SK-N-SH (cell line): Measurements from ENCODE around the gene PNCK. TPM values are rescaled to one million over a fixed set of nuclear protein-coding genes. Genes with fewer than 3 reads are reported as not detected.

Source experiments
- CTCF ChIA-PET: fragments of 300-600, 350-600 bp; formaldehyde crosslinking; extraction: SDS; loops from one replicate; lab custom pipeline; 2021; lab: Yijun Ruan, JAX
- POLR2A ChIA-PET: fragments of 350-600 bp; sonication (Branson Sonifier 250); formaldehyde crosslinking; extraction: SDS; loops from one replicate; lab custom pipeline; 2020; ENCODE audit warnings: antibody characterized with exemption, inconsistent platforms; lab: Yijun Ruan, JAX
- DNase-seq: peaks from one replicate; pipeline ENCODE4 v3.0.0; 2012
- H2AFZ ChIP-seq: fragments of 200-600 bp; sonication (generic); 2 replicates; pipeline ENCODE4 v1.8.1; 2016; ENCODE audit warnings: antibody characterized with exemption, mild to moderate bottlenecking, low read depth
- H3F3A ChIP-seq: fragments of 200-600 bp; sonication (generic); replicated peaks from 2 replicates; pipeline ENCODE3; 2016; ENCODE audit warnings: antibody characterized with exemption, mild to moderate bottlenecking; ENCODE audit not compliant: insufficient read depth
- H3K27ac ChIP-seq, 2 experiments: fragments of 200-500 bp in 1 of 2; fragments of 200-600 bp in 1 of 2; sonication (Bioruptor generic) in 1 of 2; sonication (generic), shearing (Covaris generic) in 1 of 2; 2 replicates each; pipeline versions ENCODE4 v1.5.1 to v1.6.1; 2014 to 2016; ENCODE audit warnings: low read depth in 2 of 2, inconsistent platforms in 1 of 2, low read length in 1 of 2, mild to moderate bottlenecking in 1 of 2, mixed read lengths in 1 of 2
- H3K27me3 ChIP-seq: fragments of 200-600 bp; sonication (generic), shearing (Covaris generic); 2 replicates; pipeline ENCODE4 v1.6.1; 2016; ENCODE audit warnings: mixed run types; ENCODE audit not compliant: insufficient read depth
- H3K36me3 ChIP-seq, 2 experiments: fragments of 200-500 bp in 1 of 2; fragments of 200-600 bp in 1 of 2; sonication (Bioruptor generic) in 1 of 2; sonication (generic) in 1 of 2; replicated peaks in 1 of 2; 2 replicates each; pipeline versions ENCODE3 to v1.5.1; 2014 to 2016; ENCODE audit warnings: low read length in 1 of 2, mild to moderate bottlenecking in 1 of 2; ENCODE audit not compliant: insufficient read depth in 2 of 2, control insufficient read depth in 1 of 2
- H3K4me1 ChIP-seq, 2 experiments: fragments of 200-500 bp in 1 of 2; fragments of 200-600 bp in 1 of 2; sonication (Bioruptor generic) in 1 of 2; sonication (generic), shearing (Covaris generic) in 1 of 2; 2 replicates each; pipeline versions ENCODE4 v1.5.1 to v1.6.1; 2014 to 2016; ENCODE audit warnings: low read depth in 1 of 2, low read length in 1 of 2, mixed run types in 1 of 2; ENCODE audit not compliant: insufficient read depth in 2 of 2, control insufficient read depth in 1 of 2
- H3K4me2 ChIP-seq: fragments of 200-600 bp; sonication (generic), shearing (Covaris generic); 2 replicates; pipeline ENCODE4 v1.6.1; 2017; ENCODE audit warnings: mixed run types
- H3K4me3 ChIP-seq, 2 experiments: fragments of 200-500 bp in 1 of 2; fragments of 200-600 bp in 1 of 2; sonication (Bioruptor generic) in 1 of 2; sonication (generic), shearing (Covaris generic) in 1 of 2; 2 replicates each; pipeline versions ENCODE4 v1.5.1 to v1.8.1; 2014 to 2016; ENCODE audit warnings: low read depth in 2 of 2, inconsistent platforms in 1 of 2, low read length in 1 of 2, mild to moderate bottlenecking in 1 of 2, mixed read lengths in 1 of 2, moderate library complexity in 1 of 2
- H3K79me2 ChIP-seq: fragments of 200-600 bp; sonication (generic); 2 replicates; pipeline ENCODE4 v1.8.1; 2017; ENCODE audit warnings: mild to moderate bottlenecking; ENCODE audit not compliant: insufficient read depth
- H3K9ac ChIP-seq: fragments of 200-600 bp; sonication (generic); 2 replicates; pipeline ENCODE4 v1.6.1; 2017; ENCODE audit warnings: mixed run types
- H3K9me2 ChIP-seq: fragments of 200-600 bp; sonication (generic); 2 replicates; pipeline ENCODE4 v1.6.1; 2017; ENCODE audit warnings: mixed run types
- H3K9me3 ChIP-seq: fragments of 200-600 bp; sonication (generic); 2 replicates; pipeline ENCODE4 v1.6.1; 2017; ENCODE audit warnings: mixed run types, mild to moderate bottlenecking, moderate library complexity
- H4K20me1 ChIP-seq: fragments of 200-600 bp; sonication (generic); 2 replicates; pipeline ENCODE4 v1.6.1; 2017; ENCODE audit warnings: mild to moderate bottlenecking, mixed run types; ENCODE audit not compliant: insufficient read depth
- FOSL2 ChIP-seq: IDR thresholded peaks from 2 replicates; pipeline ENCODE4 v1.4.0; 2012; ENCODE audit warnings: low read depth, mild to moderate bottlenecking, moderate library complexity, borderline replicate concordance
- GATA2 ChIP-seq: sonication (generic); formaldehyde crosslinking; IDR thresholded peaks from 2 replicates; pipeline ENCODE4 v1.5.0; 2020; ENCODE audit warnings: mild to moderate bottlenecking, missing genetic modification reagents
- JUND ChIP-seq: IDR thresholded peaks from 2 replicates; pipeline ENCODE4 v1.4.0; 2012
- NRF1 ChIP-seq: IDR thresholded peaks from 2 replicates; pipeline ENCODE4 v1.6.1; 2012; ENCODE audit warnings: low read depth, mild to moderate bottlenecking, low read length
- RAD21 ChIP-seq: IDR thresholded peaks from 2 replicates; pipeline ENCODE4 v1.6.1; 2012; ENCODE audit warnings: mild to moderate bottlenecking, low read length
- RCOR1 ChIP-seq: fragments of 150-350 bp; IDR thresholded peaks from 2 replicates; pipeline ENCODE4 v1.6.1; 2017; ENCODE audit warnings: antibody characterized with exemption, low read length
- RFX5 ChIP-seq: IDR thresholded peaks from 2 replicates; pipeline ENCODE4 v1.6.1; 2012; ENCODE audit warnings: mild to moderate bottlenecking, improper control_type of control experiment, low read length
- RXRA ChIP-seq: IDR thresholded peaks from 2 replicates; pipeline ENCODE4 v1.4.0; 2012; ENCODE audit warnings: low read depth, mild to moderate bottlenecking, borderline replicate concordance
- SIN3A ChIP-seq: IDR thresholded peaks from 2 replicates; pipeline ENCODE4 v1.6.1; 2012; ENCODE audit warnings: low read depth, mild to moderate bottlenecking, low read length, moderate library complexity, borderline replicate concordance
- TEAD4 ChIP-seq: IDR thresholded peaks from 2 replicates; pipeline ENCODE4 v1.4.0; 2012; ENCODE audit warnings: mild to moderate bottlenecking, borderline replicate concordance; ENCODE audit not compliant: insufficient read depth
- YY1 ChIP-seq: IDR thresholded peaks from 2 replicates; pipeline ENCODE4 v1.4.0; 2012; ENCODE audit warnings: low read depth, mild to moderate bottlenecking
- WGBS: methylation state at CpG from one replicate; pipeline ENCODE4 v1.1.6; 2017; ENCODE audit warnings: low lambda C conversion rate; 5-methylcytosine and 5-hydroxymethylcytosine counted together
- polyA plus RNA-seq, 3 experiments: library from polyadenylated mRNA; depleted of rRNA; stranded (reverse); fragments of >200 nt; gene quantifications; 2 replicates each; pipeline ENCODE4 v1.2.3, GENCODE V29; 2012
- TF ChIP-seq, protein P1 (sequence below): fragments of 150-350 bp; IDR thresholded peaks from 2 replicates; pipeline ENCODE4 v1.6.1; 2017; ENCODE audit warnings: antibody characterized with exemption, low read length, low read depth, borderline replicate concordance
- TF ChIP-seq, protein P2 (sequence below): IDR thresholded peaks from 2 replicates; pipeline ENCODE4 v1.4.0; 2012; ENCODE audit warnings: low read depth, borderline replicate concordance
- TF ChIP-seq, protein P3 (sequence below): fragments of 150-350 bp; IDR thresholded peaks from 2 replicates; pipeline ENCODE4 v1.6.1; 2016; ENCODE audit warnings: mild to moderate bottlenecking, low read depth, low read length
- TF ChIP-seq, protein P4 (sequence below): IDR thresholded peaks from 2 replicates; pipeline ENCODE4 v1.4.0; 2012; ENCODE audit warnings: low read depth
- TF ChIP-seq, protein P5 (sequence below): IDR thresholded peaks from 2 replicates; pipeline ENCODE4; 2012
- TF ChIP-seq, protein P6 (sequence below): IDR thresholded peaks from 2 replicates; pipeline ENCODE4 v1.4.0; 2012; ENCODE audit warnings: low read depth, borderline replicate concordance

Gene PNCK
- polyA plus RNA-seq, 1 of the 3 experiments (the other 2 are of a cell fraction): 1.2 TPM

DNA sequence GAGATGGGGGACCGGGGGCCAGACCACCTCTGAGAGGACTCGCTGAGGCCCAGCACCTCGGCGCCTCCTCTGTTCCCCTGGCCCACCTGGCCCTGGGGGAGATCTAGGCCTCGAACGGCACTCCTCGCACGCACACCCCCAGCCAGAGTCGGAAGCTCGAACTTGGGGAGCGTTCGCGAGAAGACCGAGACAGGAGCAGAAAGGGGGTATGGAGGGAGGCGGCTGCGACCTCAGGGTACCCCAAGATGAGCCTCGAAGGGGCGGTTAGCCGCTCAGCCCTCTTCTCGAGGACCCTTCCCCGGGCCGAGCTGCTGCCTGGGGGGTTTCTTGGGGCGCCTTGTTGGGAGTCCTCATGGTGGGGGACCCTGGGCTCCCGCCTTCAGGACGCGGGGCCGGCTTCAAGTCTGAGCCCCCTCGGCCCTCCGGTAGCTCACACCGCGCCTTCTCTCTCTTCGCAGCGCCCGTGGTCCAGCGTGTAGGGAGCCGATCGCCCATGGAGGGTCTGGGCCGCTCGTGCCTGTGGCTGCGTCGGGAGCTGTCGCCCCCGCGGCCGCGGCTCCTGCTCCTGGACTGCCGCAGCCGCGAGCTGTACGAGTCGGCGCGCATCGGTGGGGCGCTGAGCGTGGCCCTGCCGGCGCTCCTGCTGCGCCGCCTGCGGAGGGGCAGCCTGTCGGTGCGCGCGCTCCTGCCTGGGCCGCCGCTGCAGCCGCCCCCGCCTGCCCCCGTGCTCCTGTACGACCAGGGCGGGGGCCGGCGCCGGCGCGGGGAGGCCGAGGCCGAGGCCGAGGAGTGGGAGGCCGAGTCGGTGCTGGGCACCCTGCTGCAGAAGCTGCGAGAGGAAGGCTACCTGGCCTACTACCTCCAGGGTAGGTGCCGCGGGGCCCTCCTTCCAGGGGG is 25.9 kb downstream of the PNCK start:
- Histone ChIP-seq H3K9me3 (no peaks in the 10 kb centered on the region), H3K27ac (no peak overlapping the region), H3K4me1 (peaks cover 0 to 3% of the 10 kb centered on the region in 2 experiments; a peak in 1 of 4 replicates), H3K9ac (no peak overlapping the region), H4K20me1 (no peaks in the 10 kb centered on the region), H3K36me3 (no peaks in the 10 kb centered on the region), H3K79me2 (no peaks in the 10 kb centered on the region), H3K27me3 (peaks cover 49% of the 10 kb centered on the region), H3K9me2 (no peaks in the 10 kb centered on the region), H3F3A (no peaks in the 10 kb centered on the region), H3K4me2 (no peak overlapping the region), H3K4me3 (no peak overlapping the region), H2AFZ (no peak overlapping the region)
- POLR2A ChIA-PET: no interaction called here
- DNase-seq: peak; percentile 27
- CTCF ChIA-PET: interaction anchor here (0.8 to 11.0 kb wide), 8 partner anchors 20 to 110 kb away, joined by 3 to 106 read pairs (median 8); no protein-coding TSS in a partner anchor
- WGBS: 76% methylated on average over 45 of the region's 85 CpGs
- no peak for TF ChIP-seq SIN3A
- TF ChIP-seq, protein P1, sequence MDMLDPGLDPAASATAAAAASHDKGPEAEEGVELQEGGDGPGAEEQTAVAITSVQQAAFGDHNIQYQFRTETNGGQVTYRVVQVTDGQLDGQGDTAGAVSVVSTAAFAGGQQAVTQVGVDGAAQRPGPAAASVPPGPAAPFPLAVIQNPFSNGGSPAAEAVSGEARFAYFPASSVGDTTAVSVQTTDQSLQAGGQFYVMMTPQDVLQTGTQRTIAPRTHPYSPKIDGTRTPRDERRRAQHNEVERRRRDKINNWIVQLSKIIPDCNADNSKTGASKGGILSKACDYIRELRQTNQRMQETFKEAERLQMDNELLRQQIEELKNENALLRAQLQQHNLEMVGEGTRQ: no peak
- no peak for TF ChIP-seq YY1
- TF ChIP-seq, protein P2, sequence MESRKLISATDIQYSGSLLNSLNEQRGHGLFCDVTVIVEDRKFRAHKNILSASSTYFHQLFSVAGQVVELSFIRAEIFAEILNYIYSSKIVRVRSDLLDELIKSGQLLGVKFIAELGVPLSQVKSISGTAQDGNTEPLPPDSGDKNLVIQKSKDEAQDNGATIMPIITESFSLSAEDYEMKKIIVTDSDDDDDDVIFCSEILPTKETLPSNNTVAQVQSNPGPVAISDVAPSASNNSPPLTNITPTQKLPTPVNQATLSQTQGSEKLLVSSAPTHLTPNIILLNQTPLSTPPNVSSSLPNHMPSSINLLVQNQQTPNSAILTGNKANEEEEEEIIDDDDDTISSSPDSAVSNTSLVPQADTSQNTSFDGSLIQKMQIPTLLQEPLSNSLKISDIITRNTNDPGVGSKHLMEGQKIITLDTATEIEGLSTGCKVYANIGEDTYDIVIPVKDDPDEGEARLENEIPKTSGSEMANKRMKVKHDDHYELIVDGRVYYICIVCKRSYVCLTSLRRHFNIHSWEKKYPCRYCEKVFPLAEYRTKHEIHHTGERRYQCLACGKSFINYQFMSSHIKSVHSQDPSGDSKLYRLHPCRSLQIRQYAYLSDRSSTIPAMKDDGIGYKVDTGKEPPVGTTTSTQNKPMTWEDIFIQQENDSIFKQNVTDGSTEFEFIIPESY: no peak
- no peak for TF ChIP-seq JUND
- TF ChIP-seq, protein P3, sequence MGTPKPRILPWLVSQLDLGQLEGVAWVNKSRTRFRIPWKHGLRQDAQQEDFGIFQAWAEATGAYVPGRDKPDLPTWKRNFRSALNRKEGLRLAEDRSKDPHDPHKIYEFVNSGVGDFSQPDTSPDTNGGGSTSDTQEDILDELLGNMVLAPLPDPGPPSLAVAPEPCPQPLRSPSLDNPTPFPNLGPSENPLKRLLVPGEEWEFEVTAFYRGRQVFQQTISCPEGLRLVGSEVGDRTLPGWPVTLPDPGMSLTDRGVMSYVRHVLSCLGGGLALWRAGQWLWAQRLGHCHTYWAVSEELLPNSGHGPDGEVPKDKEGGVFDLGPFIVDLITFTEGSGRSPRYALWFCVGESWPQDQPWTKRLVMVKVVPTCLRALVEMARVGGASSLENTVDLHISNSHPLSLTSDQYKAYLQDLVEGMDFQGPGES: no peak
- no peak for TF ChIP-seq TEAD4
- no peak for TF ChIP-seq RXRA
- no peak for TF ChIP-seq GATA2 (CRISPR knock-in tag)
- no peak for TF ChIP-seq FOSL2
- no peak for TF ChIP-seq RCOR1
- no peak for TF ChIP-seq RAD21
- TF ChIP-seq, protein P4, sequence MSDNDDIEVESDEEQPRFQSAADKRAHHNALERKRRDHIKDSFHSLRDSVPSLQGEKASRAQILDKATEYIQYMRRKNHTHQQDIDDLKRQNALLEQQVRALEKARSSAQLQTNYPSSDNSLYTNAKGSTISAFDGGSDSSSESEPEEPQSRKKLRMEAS: no peak
- TF ChIP-seq, protein P5, sequence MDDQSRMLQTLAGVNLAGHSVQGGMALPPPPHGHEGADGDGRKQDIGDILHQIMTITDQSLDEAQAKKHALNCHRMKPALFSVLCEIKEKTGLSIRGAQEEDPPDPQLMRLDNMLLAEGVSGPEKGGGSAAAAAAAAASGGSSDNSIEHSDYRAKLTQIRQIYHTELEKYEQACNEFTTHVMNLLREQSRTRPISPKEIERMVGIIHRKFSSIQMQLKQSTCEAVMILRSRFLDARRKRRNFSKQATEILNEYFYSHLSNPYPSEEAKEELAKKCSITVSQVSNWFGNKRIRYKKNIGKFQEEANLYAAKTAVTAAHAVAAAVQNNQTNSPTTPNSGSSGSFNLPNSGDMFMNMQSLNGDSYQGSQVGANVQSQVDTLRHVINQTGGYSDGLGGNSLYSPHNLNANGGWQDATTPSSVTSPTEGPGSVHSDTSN: no peak
- TF ChIP-seq RFX5: no peak
- no peak for TF ChIP-seq NRF1
- TF ChIP-seq, protein P6, sequence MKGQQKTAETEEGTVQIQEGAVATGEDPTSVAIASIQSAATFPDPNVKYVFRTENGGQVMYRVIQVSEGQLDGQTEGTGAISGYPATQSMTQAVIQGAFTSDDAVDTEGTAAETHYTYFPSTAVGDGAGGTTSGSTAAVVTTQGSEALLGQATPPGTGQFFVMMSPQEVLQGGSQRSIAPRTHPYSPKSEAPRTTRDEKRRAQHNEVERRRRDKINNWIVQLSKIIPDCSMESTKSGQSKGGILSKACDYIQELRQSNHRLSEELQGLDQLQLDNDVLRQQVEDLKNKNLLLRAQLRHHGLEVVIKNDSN: no peak
